OCI-LY1 (cell line): Measurements from ENCODE around the gene PNPLA6.

Experiments
- EZH2 ChIP-seq: fragments of 200-600 bp; sonication (generic), shearing (Covaris generic); IDR thresholded peaks from 2 replicates; pipeline ENCODE4 v1.8.0; 2017; ENCODE audit warnings: borderline replicate concordance, mixed run types, mild to moderate bottlenecking, antibody characterized with exemption, low read length, moderate library complexity, mixed read lengths
- TF ChIP-seq, protein P1 (sequence below): fragments of 200-600 bp; sonication (generic), shearing (Covaris generic); IDR thresholded peaks from 2 replicates; pipeline ENCODE4 v1.5.1; 2017; ENCODE audit warnings: mild to moderate bottlenecking, antibody characterized with exemption, low read length, moderate library complexity, mixed read lengths

- TF ChIP-seq, protein P1, sequence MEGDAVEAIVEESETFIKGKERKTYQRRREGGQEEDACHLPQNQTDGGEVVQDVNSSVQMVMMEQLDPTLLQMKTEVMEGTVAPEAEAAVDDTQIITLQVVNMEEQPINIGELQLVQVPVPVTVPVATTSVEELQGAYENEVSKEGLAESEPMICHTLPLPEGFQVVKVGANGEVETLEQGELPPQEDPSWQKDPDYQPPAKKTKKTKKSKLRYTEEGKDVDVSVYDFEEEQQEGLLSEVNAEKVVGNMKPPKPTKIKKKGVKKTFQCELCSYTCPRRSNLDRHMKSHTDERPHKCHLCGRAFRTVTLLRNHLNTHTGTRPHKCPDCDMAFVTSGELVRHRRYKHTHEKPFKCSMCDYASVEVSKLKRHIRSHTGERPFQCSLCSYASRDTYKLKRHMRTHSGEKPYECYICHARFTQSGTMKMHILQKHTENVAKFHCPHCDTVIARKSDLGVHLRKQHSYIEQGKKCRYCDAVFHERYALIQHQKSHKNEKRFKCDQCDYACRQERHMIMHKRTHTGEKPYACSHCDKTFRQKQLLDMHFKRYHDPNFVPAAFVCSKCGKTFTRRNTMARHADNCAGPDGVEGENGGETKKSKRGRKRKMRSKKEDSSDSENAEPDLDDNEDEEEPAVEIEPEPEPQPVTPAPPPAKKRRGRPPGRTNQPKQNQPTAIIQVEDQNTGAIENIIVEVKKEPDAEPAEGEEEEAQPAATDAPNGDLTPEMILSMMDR, result no peak
- no peak for TF ChIP-seq EZH2
These were observed 19.0 kb downstream of the PNPLA6 start for GRCh38 chr19:7554565-7554964.
